ENCODE data around the gene SPATA33. TPM values are rescaled to one million over a fixed set of nuclear protein-coding genes. Genes with fewer than 3 reads are reported as not detected.

SPATA33 gene
- total RNA-seq, 1 experiment from 2014 or later = 19.7 TPM

- H3K27me3 ChIP-seq (replicated peaks; ENCODE audit: control insufficient read depth, insufficient read depth, low read length) = no peaks in the 10 kb centered on the region; the same call in 1 of the 2 replicates
- intact Hi-C loops (cut with micrococcal nuclease; ENCODE audit: unreplicated experiment) = loop anchor here (2.0 kb wide), 1 partner anchor 20 kb away; no protein-coding TSS in a partner anchor
- H3K36me3 Mint-ChIP-seq (ENCODE audit: insufficient read depth, unreplicated experiment) = peaks cover 31% of the 10 kb centered on the region
- no peak for DNase-seq
- H3K27me3 Mint-ChIP-seq (ENCODE audit: insufficient read depth, unreplicated experiment) = peaks cover 3% of the 10 kb centered on the region
- ChIA-PET CTCF (no interaction called here), POLR2A (no interaction called here)
- H3K9me3 Mint-ChIP-seq (ENCODE audit: unreplicated experiment) = no peaks in the 10 kb centered on the region
- no peak overlapping the region for H3K4me3 Mint-ChIP-seq (ENCODE audit: unreplicated experiment)
- H3K4me3 ChIP-seq (ENCODE audit: low read depth, low read length) = no peak overlapping the region
- BruUV-seq (replicated peaks) = no TSS peak
- peaks cover 8% of the 10 kb centered on the region for H3K4me1 Mint-ChIP-seq (ENCODE audit: low read depth, unreplicated experiment)
- no peak for TF ChIP-seq CTCF (IDR thresholded peaks at IDR 0.05; ENCODE audit: insufficient read depth in 1 of 2, low read depth in 1 of 2, low read length in 1 of 2, severe bottlenecking in 1 of 2, unreplicated experiment in 1 of 2)
- H3K4me1 ChIP-seq = no peaks in the 10 kb centered on the region
- no peak overlapping the region for H3K27ac Mint-ChIP-seq (ENCODE audit: unreplicated experiment)
- no peaks in the 10 kb centered on the region for H3K9me3 ChIP-seq
- no peaks in the 10 kb centered on the region; the same call in 1 of the 2 replicates for H3K36me3 ChIP-seq (ENCODE audit: control insufficient read depth, insufficient read depth, low read length)
Measured at GRCh38 chr16:89638455-89638854, 19.2 kb upstream of the SPATA33 start.

- DNase-seq = no peak
- ChIA-PET POLR2A (no interaction called here), CTCF (interaction anchor here (0.6 kb wide), 1 partner anchor 1135 kb away, joined by 5 read pairs; no protein-coding TSS in a partner anchor)
- H3K36me3 Mint-ChIP-seq (ENCODE audit: insufficient read depth, unreplicated experiment) = peaks cover 40% of the 10 kb centered on the region
- no peak overlapping the region for H3K27ac Mint-ChIP-seq (ENCODE audit: unreplicated experiment)
- TF ChIP-seq CTCF (IDR thresholded peaks at IDR 0.05; ENCODE audit: insufficient read depth in 1 of 2, low read depth in 1 of 2, low read length in 1 of 2, severe bottlenecking in 1 of 2, unreplicated experiment in 1 of 2) = no peak
- Histone ChIP-seq H3K36me3 (ENCODE audit: control insufficient read depth, insufficient read depth, low read length) (peaks cover 2% of the 10 kb centered on the region), H3K4me3 (ENCODE audit: low read depth, low read length) (no peak overlapping the region), H3K9me3 (no peaks in the 10 kb centered on the region), H3K27me3 (replicated peaks; ENCODE audit: control insufficient read depth, insufficient read depth, low read length) (no peaks in the 10 kb centered on the region), H3K4me1 (no peaks in the 10 kb centered on the region)
- peaks cover 8% of the 10 kb centered on the region for H3K4me1 Mint-ChIP-seq (ENCODE audit: low read depth, unreplicated experiment)
- H3K9me3 Mint-ChIP-seq (ENCODE audit: unreplicated experiment) = no peaks in the 10 kb centered on the region
- intact Hi-C loops (cut with micrococcal nuclease; ENCODE audit: unreplicated experiment) = loop anchor here (2.0 kb wide), 1 partner anchor 21 kb away; no protein-coding TSS in a partner anchor
- no peaks in the 10 kb centered on the region for H3K27me3 Mint-ChIP-seq (ENCODE audit: insufficient read depth, unreplicated experiment)
- BruUV-seq (replicated peaks) = no TSS peak
- no peak overlapping the region for H3K4me3 Mint-ChIP-seq (ENCODE audit: unreplicated experiment)
Measured at GRCh38 chr16:89639385-89639784, 18.3 kb upstream of the SPATA33 start.

GRCh38 chr16:89641458-89642119 lies 16.0 kb upstream of the SPATA33 start:
- ChIA-PET POLR2A (no interaction called here), CTCF (interaction anchor here (0.6 to 1.9 kb wide), 3 partner anchors 27 to 83 kb away, joined by 3 to 7 read pairs (median 5); no protein-coding TSS in a partner anchor)
- H3K4me1 ChIP-seq = no peaks in the 10 kb centered on the region
- H3K9me3 Mint-ChIP-seq (ENCODE audit: unreplicated experiment) = no peaks in the 10 kb centered on the region
- peaks cover 8% of the 10 kb centered on the region for H3K4me1 Mint-ChIP-seq (ENCODE audit: low read depth, unreplicated experiment)
- peaks cover 62% of the 10 kb centered on the region for H3K36me3 Mint-ChIP-seq (ENCODE audit: insufficient read depth, unreplicated experiment)
- no peaks in the 10 kb centered on the region for H3K9me3 ChIP-seq
- H3K4me3 Mint-ChIP-seq (ENCODE audit: unreplicated experiment) = no peak overlapping the region
- intact Hi-C loops (cut with micrococcal nuclease; ENCODE audit: unreplicated experiment) = loop anchor here (1.0 to 2.0 kb wide), 3 partner anchors 17 to 69 kb away; no protein-coding TSS in a partner anchor
- H3K4me3 ChIP-seq (ENCODE audit: low read depth, low read length) = no peak overlapping the region
- no TSS peak for BruUV-seq (replicated peaks)
- no peaks in the 10 kb centered on the region for H3K27me3 ChIP-seq (replicated peaks; ENCODE audit: control insufficient read depth, insufficient read depth, low read length)
- no peak for TF ChIP-seq CTCF (IDR thresholded peaks at IDR 0.05; ENCODE audit: insufficient read depth in 1 of 2, low read depth in 1 of 2, low read length in 1 of 2, severe bottlenecking in 1 of 2, unreplicated experiment in 1 of 2)
- no peak for DNase-seq
- H3K27me3 Mint-ChIP-seq (ENCODE audit: insufficient read depth, unreplicated experiment) = no peaks in the 10 kb centered on the region
- H3K27ac Mint-ChIP-seq (ENCODE audit: unreplicated experiment) = no peak overlapping the region
- peaks cover 9% of the 10 kb centered on the region for H3K36me3 ChIP-seq (ENCODE audit: control insufficient read depth, insufficient read depth, low read length)
